ENCODE measurements around the gene KCNQ4. TPM values are rescaled to one million over a fixed set of nuclear protein-coding genes. Genes with fewer than 3 reads are reported as not detected.

KCNQ4 gene
- total RNA-seq, 1 donor from 2014 or later: 0.85 TPM

- no peaks in the 10 kb centered on the region for H3K9me3 Mint-ChIP-seq
- peaks cover 27% of the 10 kb centered on the region for H3K27me3 Mint-ChIP-seq
- no peak overlapping the region for H3K27ac Mint-ChIP-seq
Observed at GRCh38 chr1:40787737-40788560, 4.4 kb downstream of the KCNQ4 start.

GRCh38 chr1:40788561-40789341, 5.2 kb downstream of the KCNQ4 start:
- H3K4me3 Mint-ChIP-seq: no peak overlapping the region
- TF ChIP-seq CTCF (conservative IDR thresholded peaks at IDR 0.05): no peak

More at GRCh38 chr1:40787737-40788560, 4.4 kb downstream of the KCNQ4 start:
- TF ChIP-seq CTCF (conservative IDR thresholded peaks at IDR 0.05): no peak
- Mint-ChIP-seq H3K4me3 (no peak overlapping the region), H3K4me1 (ENCODE audit: unreplicated experiment) (peaks cover 18% of the 10 kb centered on the region), H3K36me3 (no peaks in the 10 kb centered on the region)
- DNase-seq (ENCODE audit: extremely low spot score, unreplicated experiment): no peak

GRCh38 chr1:40789342-40789598, 5.7 kb downstream of the KCNQ4 start:
- TF ChIP-seq CTCF (conservative IDR thresholded peaks at IDR 0.05): no peak
- H3K27me3 Mint-ChIP-seq: peaks cover 25% of the 10 kb centered on the region
- H3K27ac Mint-ChIP-seq: no peak overlapping the region
- H3K9me3 Mint-ChIP-seq: no peaks in the 10 kb centered on the region
- no peak overlapping the region for H3K4me3 Mint-ChIP-seq
- no peak for DNase-seq (ENCODE audit: extremely low spot score, unreplicated experiment)
- no peaks in the 10 kb centered on the region for H3K36me3 Mint-ChIP-seq
- H3K4me1 Mint-ChIP-seq (ENCODE audit: unreplicated experiment): peaks cover 20% of the 10 kb centered on the region

More at GRCh38 chr1:40788561-40789341, 5.2 kb downstream of the KCNQ4 start:
- Mint-ChIP-seq H3K27me3 (peaks cover 26% of the 10 kb centered on the region), H3K36me3 (no peaks in the 10 kb centered on the region), H3K9me3 (no peaks in the 10 kb centered on the region), H3K27ac (no peak overlapping the region), H3K4me1 (ENCODE audit: unreplicated experiment) (peaks cover 20% of the 10 kb centered on the region)
- DNase-seq (ENCODE audit: extremely low spot score, unreplicated experiment): no peak

- no peak overlapping the region for H3K27ac Mint-ChIP-seq
Observed at GRCh38 chr1:40789661-40790430, 6.3 kb downstream of the KCNQ4 start.

More at GRCh38 chr1:40789661-40790430, 6.3 kb downstream of the KCNQ4 start:
- H3K4me1 Mint-ChIP-seq (ENCODE audit: unreplicated experiment): peaks cover 20% of the 10 kb centered on the region
- DNase-seq (ENCODE audit: extremely low spot score, unreplicated experiment): no peak
- H3K9me3 Mint-ChIP-seq: no peaks in the 10 kb centered on the region
- H3K27me3 Mint-ChIP-seq: peaks cover 22% of the 10 kb centered on the region
- TF ChIP-seq CTCF (conservative IDR thresholded peaks at IDR 0.05): no peak
- H3K4me3 Mint-ChIP-seq: no peak overlapping the region
- no peaks in the 10 kb centered on the region for H3K36me3 Mint-ChIP-seq
